Stimulated activated CD8-positive, alpha-beta memory T cell treated with anti-CD3 and anti-CD28 coated beads, Interleukin-12 subunit alpha, Interleukin-12 subunit beta, amount 100 ng/mL, for 24 hours (primary cell): ENCODE data around the gene PGP.

Experiments used
- DNase-seq: peaks from one replicate; pipeline ENCODE4 v3.0.0-alpha.2; 2020; ENCODE audit errors: extremely low read depth

Gene PGP

GRCh38 chr16:2166263-2167067 lies 48.2 kb downstream of the PGP start:
- DNase-seq = no peak

- DNase-seq = no peak
Observed at GRCh38 chr16:2165861-2166260, 48.8 kb downstream of the PGP start.

GRCh38 chr16:2163211-2163881 lies 51.3 kb downstream of the PGP start:
- no peak for DNase-seq

GRCh38 chr16:2162676-2163118 lies 51.9 kb downstream of the PGP start:
- DNase-seq = no peak

GRCh38 chr16:2161911-2162310 lies 52.7 kb downstream of the PGP start:
- no peak for DNase-seq
